ENCODE results near the gene LRP1.

GRCh38 chr12:57247041-57247440 lies 118.8 kb downstream of the LRP1 start:
- TF ChIP-seq, protein P1, sequence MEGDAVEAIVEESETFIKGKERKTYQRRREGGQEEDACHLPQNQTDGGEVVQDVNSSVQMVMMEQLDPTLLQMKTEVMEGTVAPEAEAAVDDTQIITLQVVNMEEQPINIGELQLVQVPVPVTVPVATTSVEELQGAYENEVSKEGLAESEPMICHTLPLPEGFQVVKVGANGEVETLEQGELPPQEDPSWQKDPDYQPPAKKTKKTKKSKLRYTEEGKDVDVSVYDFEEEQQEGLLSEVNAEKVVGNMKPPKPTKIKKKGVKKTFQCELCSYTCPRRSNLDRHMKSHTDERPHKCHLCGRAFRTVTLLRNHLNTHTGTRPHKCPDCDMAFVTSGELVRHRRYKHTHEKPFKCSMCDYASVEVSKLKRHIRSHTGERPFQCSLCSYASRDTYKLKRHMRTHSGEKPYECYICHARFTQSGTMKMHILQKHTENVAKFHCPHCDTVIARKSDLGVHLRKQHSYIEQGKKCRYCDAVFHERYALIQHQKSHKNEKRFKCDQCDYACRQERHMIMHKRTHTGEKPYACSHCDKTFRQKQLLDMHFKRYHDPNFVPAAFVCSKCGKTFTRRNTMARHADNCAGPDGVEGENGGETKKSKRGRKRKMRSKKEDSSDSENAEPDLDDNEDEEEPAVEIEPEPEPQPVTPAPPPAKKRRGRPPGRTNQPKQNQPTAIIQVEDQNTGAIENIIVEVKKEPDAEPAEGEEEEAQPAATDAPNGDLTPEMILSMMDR (IDR thresholded peaks at IDR 0.05; ENCODE audit: low read depth, low read length, missing input control): no peak
- TF ChIP-seq MAX (IDR thresholded peaks at IDR 0.05) (no peak), YY1 (IDR thresholded peaks at IDR 0.05) (no peak), FOXA1 (IDR thresholded peaks at IDR 0.05) (no peak), ATF3 (IDR thresholded peaks at IDR 0.05) (no peak), REST (IDR thresholded peaks at IDR 0.05) (no peak), SP1 (IDR thresholded peaks at IDR 0.05) (no peak), RAD21 (IDR thresholded peaks at IDR 0.05) (no peak)
